Gastrocnemius medialis (tissue), 4 donors: ENCODE data around the gene ZNF2. TPM values are rescaled to one million over a fixed set of nuclear protein-coding genes. Genes with fewer than 3 reads are reported as not detected.

Experiments used
- ATAC-seq, 2 donors: fragments of 150-250 bp; one replicate each; pipeline ENCODE4 v1.9.1; 2016
- DNase-seq, 2 donors: peaks; one replicate each; pipeline ENCODE4 v3.0.0-alpha.2; 2019
- H3K27ac ChIP-seq, 4 donors: fragments of 200-600 bp; sonication (generic); 1 replicate in 1 of 4; 2 replicates in 3 of 4; pipeline ENCODE4 v1.5.1; 2016 to 2018; ENCODE audit warnings: mild to moderate bottlenecking in 2 of 4, moderate library complexity in 1 of 4
- H3K27me3 ChIP-seq, 3 donors: fragments of 200-600 bp; sonication (generic) in 2 of 3; 1 replicate in 1 of 3; 2 replicates in 2 of 3; pipeline versions ENCODE4 v1.5.1 to v1.6.0; 2016 to 2019; ENCODE audit warnings: mild to moderate bottlenecking in 1 of 3, moderate library complexity in 1 of 3
- H3K36me3 ChIP-seq, 2 donors: fragments of 200-600 bp; sonication (generic) in 1 of 2; one replicate each; pipeline ENCODE4 v1.5.1; 2017 to 2018
- H3K4me1 ChIP-seq, 2 donors: fragments of 200-600 bp; sonication (generic) in 1 of 2; one replicate each; pipeline ENCODE4 v1.5.1; 2016 to 2017; ENCODE audit warnings: mild to moderate bottlenecking in 2 of 2
- H3K4me3 ChIP-seq, 4 donors: fragments of 200-600 bp; sonication (generic) in 3 of 4; 1 replicate in 1 of 4; 2 replicates in 3 of 4; pipeline ENCODE4 v1.5.1; 2016 to 2019; ENCODE audit warnings: mild to moderate bottlenecking in 2 of 4
- H3K9me3 ChIP-seq, 3 donors: fragments of 200-600 bp; sonication (generic) in 2 of 3; 1 replicate in 1 of 3; 2 replicates in 2 of 3; pipeline ENCODE4 v1.5.1; 2016 to 2019
- CTCF ChIP-seq, 5 experiments: fragments of 450-650 bp in 3 of 5; fragments of 200-600 bp in 2 of 5; sonication (generic) in 2 of 5; IDR thresholded peaks in 4 of 5; conservative IDR thresholded peaks in 1 of 5; 1 replicate in 4 of 5; 2 replicates in 1 of 5; pipeline ENCODE4 v1.5.1; 2016 to 2019; ENCODE audit warnings: antibody characterized with exemption in 5 of 5, mild to moderate bottlenecking in 3 of 5, moderate library complexity in 3 of 5
- POLR2A ChIP-seq, 2 donors: fragments of 450-650 bp; IDR thresholded peaks; one replicate each; pipeline ENCODE4 v1.6.1; 2017; ENCODE audit warnings: antibody characterized with exemption in 2 of 2, mild to moderate bottlenecking in 2 of 2, moderate library complexity in 2 of 2
- in situ Hi-C, 4 donors: fragments of 200-750 bp; cut with MboI; loops; one replicate each; pipeline versions ENCODE4 v1.15.0 to v1.8.0; 2017; ENCODE audit warnings: low sequenced_read_pairs in 4 of 4
- intact Hi-C: fragments of 100-400 bp; cut with DNase I; formaldehyde crosslinking; loops from one replicate; pipeline ENCODE4 v1.15.1; 2023; ENCODE audit warnings: low total_unique reads
- total RNA-seq, 4 donors: library from RNA; depleted of rRNA; stranded (reverse); fragments of >200 nt; gene quantifications; one replicate each; pipeline versions ENCODE4 v1.1.0 to v1.2.3, GENCODE V29; 2016

The ZNF2 gene
- 1 to 10 TPM; 2.4 to 3.6 (median 2.9) TPM for total RNA-seq

- DNase-seq (peak; percentile 97), ATAC-seq (peak; percentile 99 to 100)
- Histone ChIP-seq H3K9me3 (no peaks in the 10 kb centered on the region), H3K27ac (peak within 1 kb of the TSS; percentile 90 to 95 (median 94)), H3K4me3 (peak within 1 kb of the TSS; percentile 65 to 96 (median 90)), H3K36me3 (peaks cover 0 to 8% of the 10 kb centered on the region in 2 donors), H3K4me1 (peaks cover 22 to 26% of the 10 kb centered on the region in 2 donors), H3K27me3 (no peaks in the 10 kb centered on the region)
- intact Hi-C loops, result loop anchor here (1.0 to 10.0 kb wide), 3 partner anchors 42 to 1469 kb away; partner anchors contain the start of genes KANSL3, MRPS5 and ZNF892
- in situ Hi-C loops, result loop anchor here in 1 of 4 donors (5.0 kb wide), 1 partner anchor 42 kb away; the partner anchor contains the start of gene ZNF892
- TF ChIP-seq CTCF (IDR thresholded peaks at IDR 0.05 in 4 of 5, conservative IDR thresholded peaks at IDR 0.05 in 1 of 5) (peak in 1 of 5 experiments; percentile 17), POLR2A (IDR thresholded peaks at IDR 0.05) (peak; percentile 61 to 63)
Observed at GRCh38 chr2:95165371-95166064, at the start of gene ZNF2. ZNF2 (plus strand) TSS chr2:95165809; CDS start chr2:95176227, 10,418 bp downstream.

- in situ Hi-C loops, result loop anchor here in 1 of 4 donors (10.0 kb wide), 1 partner anchor 84 kb away; the partner anchor contains the start of gene ZNF892
- TF ChIP-seq CTCF (IDR thresholded peaks at IDR 0.05 in 4 of 5, conservative IDR thresholded peaks at IDR 0.05 in 1 of 5) (no peak), POLR2A (IDR thresholded peaks at IDR 0.05) (no peak)
Observed at GRCh38 chr2:95121093-95121406, 44.6 kb upstream of the ZNF2 start.

GRCh38 chr2:95121407-95122196 lies 44.0 kb upstream of the ZNF2 start, which contains the start of gene MRPS5:
MRPS5 (minus strand) TSS chr2:95121808; CDS start chr2:95121791, 17 bp downstream.
- Histone ChIP-seq H3K36me3 (no peaks in the 10 kb centered on the region), H3K27me3 (no peaks in the 10 kb centered on the region), H3K4me1 (peaks cover 24 to 27% of the 10 kb centered on the region in 2 donors), H3K27ac (peak within 1 kb of the TSS; percentile 90 to 95 (median 92)), H3K9me3 (no peaks in the 10 kb centered on the region), H3K4me3 (peak within 1 kb of the TSS; percentile 89 to 96 (median 94))
- intact Hi-C loops (loop anchor here (1.0 to 2.0 kb wide), 3 partner anchors 37 to 86 kb away; partner anchors contain the start of genes ZNF2, ZNF514 and ZNF892), in situ Hi-C loops (loop anchor here in 1 of 4 donors (10.0 kb wide), 1 partner anchor 83 kb away; the partner anchor contains the start of gene ZNF892)
- peak; percentile 96 to 97 for ATAC-seq
- DNase-seq, result peak; percentile 60 to 72
- TF ChIP-seq POLR2A (IDR thresholded peaks at IDR 0.05) (peak; percentile 64 to 77), CTCF (IDR thresholded peaks at IDR 0.05 in 4 of 5, conservative IDR thresholded peaks at IDR 0.05 in 1 of 5) (peak in 2 of 5 experiments; percentile 17 to 20)

More at GRCh38 chr2:95121093-95121406, 44.6 kb upstream of the ZNF2 start:
- H3K27ac ChIP-seq, result peak overlapping the region; percentile 90 to 95 (median 92)
- no peak for DNase-seq
- no peaks in the 10 kb centered on the region for H3K27me3 ChIP-seq
- no peaks in the 10 kb centered on the region for H3K9me3 ChIP-seq
- H3K4me1 ChIP-seq, result peaks cover 24 to 27% of the 10 kb centered on the region in 2 donors
- intact Hi-C loops, result loop anchor here (1.0 kb wide), 2 partner anchors 44 to 86 kb away; partner anchors contain the start of genes ZNF2 and ZNF892
- H3K36me3 ChIP-seq, result no peaks in the 10 kb centered on the region
- peak in 1 of 2 donors; percentile 29 for ATAC-seq
- peak overlapping the region; percentile 89 to 96 (median 94) for H3K4me3 ChIP-seq

GRCh38 chr2:95122197-95122551 lies 43.4 kb upstream of the ZNF2 start:
- no peaks in the 10 kb centered on the region for H3K27me3 ChIP-seq
- in situ Hi-C loops, result loop anchor here in 1 of 4 donors (10.0 kb wide), 1 partner anchor 83 kb away; the partner anchor contains the start of gene ZNF892
- peak overlapping the region; percentile 89 to 96 (median 94) for H3K4me3 ChIP-seq
- peaks cover 24 to 27% of the 10 kb centered on the region in 2 donors for H3K4me1 ChIP-seq
- intact Hi-C loops, result loop anchor here (2.0 kb wide), 1 partner anchor 37 kb away; the partner anchor contains the start of gene ZNF514
- no peaks in the 10 kb centered on the region for H3K36me3 ChIP-seq
- H3K9me3 ChIP-seq, result no peaks in the 10 kb centered on the region
- TF ChIP-seq POLR2A (IDR thresholded peaks at IDR 0.05) (no peak), CTCF (IDR thresholded peaks at IDR 0.05 in 4 of 5, conservative IDR thresholded peaks at IDR 0.05 in 1 of 5) (no peak)
- peak; percentile 4 to 10 for ATAC-seq
- peak overlapping the region; percentile 90 to 95 (median 92) for H3K27ac ChIP-seq
- DNase-seq, result no peak
